Breast epithelium (tissue), 3 donors: ENCODE measurements around the gene RGS12.

Experiments
- POLR2A ChIP-seq: fragments of 450-650 bp; IDR thresholded peaks from one replicate; pipeline ENCODE4 v1.6.1; 2016; ENCODE audit warnings: antibody characterized with exemption, mild to moderate bottlenecking, moderate library complexity
- POLR2AphosphoS5 ChIP-seq, 3 donors: sonication (generic); formaldehyde crosslinking; IDR thresholded peaks; one replicate each; pipeline ENCODE4 v1.6.1; 2017; ENCODE audit warnings: antibody characterized with exemption in 3 of 3
- TF ChIP-seq, protein P1 (sequence below), 3 donors: fragments of 450-650 bp; IDR thresholded peaks; one replicate each; pipeline ENCODE4 v1.5.1; 2016 to 2017; ENCODE audit warnings: antibody characterized with exemption in 3 of 3, mild to moderate bottlenecking in 3 of 3, moderate library complexity in 3 of 3

DNA sequence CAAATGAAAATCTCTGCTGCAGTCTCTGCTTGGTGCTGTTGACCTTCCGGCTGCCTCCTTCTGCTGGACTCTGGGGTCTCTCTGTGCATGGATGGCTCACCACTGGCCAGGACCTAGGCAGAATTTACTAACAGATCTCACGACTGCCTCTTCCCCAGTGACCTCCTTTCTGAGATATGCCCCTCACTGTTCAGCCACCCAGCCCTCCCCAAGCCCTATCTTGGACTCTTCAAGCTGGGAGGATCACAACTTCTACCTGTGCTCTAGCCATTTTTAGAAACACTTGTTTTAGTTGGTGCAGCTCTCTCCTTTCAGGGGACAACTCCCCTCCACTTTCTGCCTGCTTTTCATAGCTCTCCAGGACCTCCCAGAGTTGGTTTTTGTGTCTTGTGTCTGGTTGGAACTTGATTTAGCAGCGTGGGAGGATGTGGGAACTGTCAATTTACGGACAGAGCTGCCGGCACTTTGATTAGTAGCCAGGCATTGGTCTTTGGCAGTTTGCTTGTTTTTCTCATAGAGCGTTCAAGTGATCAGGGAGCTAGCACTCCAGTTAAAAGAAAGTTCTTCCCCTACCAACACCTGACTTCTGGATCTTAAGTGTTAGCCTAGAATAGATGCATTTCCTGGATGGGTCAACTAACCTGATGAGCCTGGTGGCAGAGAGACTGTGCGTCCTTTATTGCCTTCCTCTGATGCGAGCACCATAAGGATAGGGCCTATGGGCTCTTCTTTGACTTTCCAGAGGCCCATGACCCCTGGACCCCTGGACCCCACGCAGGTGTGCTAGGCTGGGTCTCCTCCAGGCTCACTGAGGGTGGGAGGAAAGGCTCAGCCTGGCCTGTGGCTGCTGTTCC is 6.5 kb downstream of the RGS12 start:
- TF ChIP-seq, protein P1, sequence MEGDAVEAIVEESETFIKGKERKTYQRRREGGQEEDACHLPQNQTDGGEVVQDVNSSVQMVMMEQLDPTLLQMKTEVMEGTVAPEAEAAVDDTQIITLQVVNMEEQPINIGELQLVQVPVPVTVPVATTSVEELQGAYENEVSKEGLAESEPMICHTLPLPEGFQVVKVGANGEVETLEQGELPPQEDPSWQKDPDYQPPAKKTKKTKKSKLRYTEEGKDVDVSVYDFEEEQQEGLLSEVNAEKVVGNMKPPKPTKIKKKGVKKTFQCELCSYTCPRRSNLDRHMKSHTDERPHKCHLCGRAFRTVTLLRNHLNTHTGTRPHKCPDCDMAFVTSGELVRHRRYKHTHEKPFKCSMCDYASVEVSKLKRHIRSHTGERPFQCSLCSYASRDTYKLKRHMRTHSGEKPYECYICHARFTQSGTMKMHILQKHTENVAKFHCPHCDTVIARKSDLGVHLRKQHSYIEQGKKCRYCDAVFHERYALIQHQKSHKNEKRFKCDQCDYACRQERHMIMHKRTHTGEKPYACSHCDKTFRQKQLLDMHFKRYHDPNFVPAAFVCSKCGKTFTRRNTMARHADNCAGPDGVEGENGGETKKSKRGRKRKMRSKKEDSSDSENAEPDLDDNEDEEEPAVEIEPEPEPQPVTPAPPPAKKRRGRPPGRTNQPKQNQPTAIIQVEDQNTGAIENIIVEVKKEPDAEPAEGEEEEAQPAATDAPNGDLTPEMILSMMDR (IDR thresholded peaks at IDR 0.05): no peak
- no peak for TF ChIP-seq POLR2A
- no peak for TF ChIP-seq POLR2AphosphoS5 (IDR thresholded peaks at IDR 0.05)
